HEK293 (cell line): ENCODE measurements around the gene RBMS1.
A peak's percentile ranks its signal among the peaks of the same experiment; 100 is the strongest.

ENCODE experiments used
- BCL11A ChIP-seq: fragments of 450-650 bp; formaldehyde crosslinking; IDR thresholded peaks from 2 replicates; pipeline ENCODE4 v1.5.1; 2016; ENCODE audit warnings: low read depth, missing biosample characterization, missing genetic modification characterization
- BCL6B ChIP-seq: fragments of 450-650 bp; formaldehyde crosslinking; IDR thresholded peaks from 2 replicates; pipeline ENCODE4 v1.5.1; 2017; ENCODE audit warnings: missing biosample characterization, missing genetic modification characterization
- FEZF1 ChIP-seq: fragments of 450-650 bp; formaldehyde crosslinking; IDR thresholded peaks from 2 replicates; pipeline ENCODE4 v1.5.1; 2016; ENCODE audit warnings: missing biosample characterization, missing genetic modification characterization
- GLI2 ChIP-seq: fragments of 450-650 bp; formaldehyde crosslinking; IDR thresholded peaks from 2 replicates; pipeline ENCODE4; 2017; ENCODE audit warnings: missing biosample characterization, missing genetic modification characterization, low read depth, borderline replicate concordance
- GLIS1 ChIP-seq: fragments of 450-650 bp; formaldehyde crosslinking; IDR thresholded peaks from 2 replicates; pipeline ENCODE4 v1.5.1; 2016; ENCODE audit warnings: missing biosample characterization, missing genetic modification characterization
- INSM2 ChIP-seq: fragments of 450-650 bp; formaldehyde crosslinking; IDR thresholded peaks from 2 replicates; pipeline ENCODE4 v1.5.1; 2016; ENCODE audit warnings: missing biosample characterization, missing genetic modification characterization
- KLF10 ChIP-seq: fragments of 450-650 bp; IDR thresholded peaks from 2 replicates; pipeline ENCODE4 v1.5.1; 2018; ENCODE audit warnings: missing biosample characterization, mild to moderate bottlenecking, missing genetic modification characterization
- KLF8 ChIP-seq: fragments of 450-650 bp; formaldehyde crosslinking; IDR thresholded peaks from 2 replicates; pipeline ENCODE4 v1.5.1; 2016; ENCODE audit warnings: missing biosample characterization, missing genetic modification characterization
- TCF7L2 ChIP-seq: IDR thresholded peaks from 2 replicates; pipeline ENCODE4 v1.6.1; 2011; ENCODE audit warnings: low read depth, mild to moderate bottlenecking, inconsistent platforms, low read length, moderate library complexity, borderline replicate concordance
- TRIM28 ChIP-seq: IDR thresholded peaks from 2 replicates; pipeline ENCODE4 v1.6.1; 2011; ENCODE audit warnings: low read length, control low read depth, borderline replicate concordance
- ZBTB11 ChIP-seq: fragments of 450-650 bp; formaldehyde crosslinking; conservative IDR thresholded peaks from 2 replicates; pipeline ENCODE4 v1.5.1; 2016; ENCODE audit warnings: low read depth, missing biosample characterization, missing genetic modification characterization
- ZBTB17 ChIP-seq: fragments of 450-650 bp; formaldehyde crosslinking; IDR thresholded peaks from 2 replicates; pipeline ENCODE4 v1.5.1; 2016; ENCODE audit warnings: missing biosample characterization, missing genetic modification characterization
- ZBTB21 ChIP-seq: fragments of 450-650 bp; formaldehyde crosslinking; IDR thresholded peaks from 2 replicates; pipeline ENCODE4 v1.5.1; 2017; ENCODE audit warnings: missing biosample characterization, missing genetic modification characterization
- ZBTB7A ChIP-seq: fragments of 450-650 bp; formaldehyde crosslinking; IDR thresholded peaks from 2 replicates; pipeline ENCODE4 v1.5.1; 2016; ENCODE audit warnings: low read depth, missing biosample characterization, missing genetic modification characterization
- ZFP37 ChIP-seq: fragments of 450-650 bp; formaldehyde crosslinking; IDR thresholded peaks from 2 replicates; pipeline ENCODE4 v1.5.1; 2016; ENCODE audit warnings: missing biosample characterization, missing genetic modification characterization
- ZFP69B ChIP-seq: fragments of 450-650 bp; formaldehyde crosslinking; IDR thresholded peaks from 2 replicates; pipeline ENCODE4 v1.5.1; 2016; ENCODE audit warnings: missing biosample characterization, missing genetic modification characterization
- ZNF132 ChIP-seq: fragments of 450-650 bp; formaldehyde crosslinking; IDR thresholded peaks from 2 replicates; pipeline ENCODE4 v1.5.1; 2017; ENCODE audit warnings: missing biosample characterization, missing genetic modification characterization, borderline replicate concordance
- ZNF354C ChIP-seq: fragments of 450-650 bp; formaldehyde crosslinking; IDR thresholded peaks from 2 replicates; pipeline ENCODE4 v1.5.1; 2016; ENCODE audit warnings: missing biosample characterization, missing genetic modification characterization, low read depth, borderline replicate concordance
- ZNF501 ChIP-seq: fragments of 450-650 bp; formaldehyde crosslinking; IDR thresholded peaks from 2 replicates; pipeline ENCODE4 v1.5.1; 2016; ENCODE audit warnings: missing biosample characterization, missing genetic modification characterization
- ZNF510 ChIP-seq: fragments of 450-650 bp; formaldehyde crosslinking; IDR thresholded peaks from 2 replicates; pipeline ENCODE4 v1.5.1; 2018; ENCODE audit warnings: mild to moderate bottlenecking, missing genetic modification characterization, missing biosample characterization; ENCODE audit not compliant: insufficient replicate concordance
- ZNF558 ChIP-seq: fragments of 450-650 bp; formaldehyde crosslinking; IDR thresholded peaks from 2 replicates; pipeline ENCODE4 v1.5.1; 2016; ENCODE audit warnings: missing biosample characterization, missing genetic modification characterization
- ZNF561 ChIP-seq: fragments of 450-650 bp; IDR thresholded peaks from 2 replicates; pipeline ENCODE4 v1.5.1; 2018; ENCODE audit warnings: missing biosample characterization, missing genetic modification characterization, borderline replicate concordance
- ZNF596 ChIP-seq: fragments of 450-650 bp; IDR thresholded peaks from 2 replicates; pipeline ENCODE4 v1.5.0; 2018; ENCODE audit warnings: missing biosample characterization, mild to moderate bottlenecking, missing genetic modification characterization, moderate library complexity
- ZNF629 ChIP-seq: fragments of 450-650 bp; formaldehyde crosslinking; IDR thresholded peaks from 2 replicates; pipeline ENCODE4 v1.5.1; 2017; ENCODE audit warnings: missing biosample characterization, missing genetic modification characterization
- ZNF692 ChIP-seq: fragments of 450-650 bp; formaldehyde crosslinking; IDR thresholded peaks from 2 replicates; pipeline ENCODE4 v1.5.1; 2016; ENCODE audit warnings: missing biosample characterization, missing genetic modification characterization

Gene RBMS1

GRCh38 chr2:160472839-160473251 is 20.8 kb downstream of the RBMS1 start (continued):
- TF ChIP-seq GLI2 (tag by site-specific recombination), result peak; percentile 88
- 0 out of 2 replicates have a peak, but pooled peaks have one; percentile 30 for TF ChIP-seq ZNF692 (tag by site-specific recombination)
- no peak for TF ChIP-seq ZNF558
- peak; percentile 84 for TF ChIP-seq TRIM28
- no peak for TF ChIP-seq ZNF132 (tag by site-specific recombination)
- peak; percentile 47 for TF ChIP-seq ZNF596 (tag by site-specific recombination)
- peak; percentile 30; the same call in 1 of the 2 replicates for TF ChIP-seq ZNF501 (tag by site-specific recombination)
- 0 out of 2 replicates have a peak, but pooled peaks have one; percentile 54 for TF ChIP-seq KLF8 (tag by site-specific recombination)
- 0 out of 2 replicates have a peak, but pooled peaks have one; percentile 19 for TF ChIP-seq BCL6B
- peak; percentile 76 for TF ChIP-seq ZNF629
- no peak for TF ChIP-seq ZBTB21
- TF ChIP-seq GLIS1 (tag by site-specific recombination), result peak; percentile 46; the same call in 1 of the 2 replicates
- TF ChIP-seq FEZF1 (tag by site-specific recombination), result peak; percentile 100
- no peak for TF ChIP-seq ZNF354C
- TF ChIP-seq TCF7L2, result 0 out of 2 replicates have a peak, but pooled peaks have one; percentile 24
- TF ChIP-seq ZNF510 (tag by site-specific recombination), result no peak
- TF ChIP-seq BCL11A (tag by site-specific recombination), result peak; percentile 74; the same call in 1 of the 2 replicates
- TF ChIP-seq ZNF561 (tag by site-specific recombination), result peak; percentile 71; the same call in 1 of the 2 replicates
- TF ChIP-seq ZFP37 (tag by site-specific recombination), result no peak
- TF ChIP-seq ZBTB11, result no peak
- no peak for TF ChIP-seq ZBTB7A (tag by site-specific recombination)
- TF ChIP-seq ZFP69B (tag by site-specific recombination), result peak; percentile 61; the same call in 1 of the 2 replicates
- TF ChIP-seq INSM2 (tag by site-specific recombination), result peak; percentile 83
- TF ChIP-seq KLF10 (tag by site-specific recombination), result peak; percentile 44; the same call in 1 of the 2 replicates
- peak; percentile 84 for TF ChIP-seq ZBTB17
